H1 (cell line): Measurements from ENCODE around the gene ADAM22. TPM values are rescaled to one million over a fixed set of nuclear protein-coding genes. Genes with fewer than 3 reads are reported as not detected.

ENCODE experiments used
- CTCF ChIA-PET: fragments of 300-600 bp; sonication (Branson Sonifier 250); formaldehyde crosslinking; loops from one replicate; lab custom pipeline; 2021; ENCODE audit not compliant: partially characterized antibody; lab: Charles Lee
- POLR2A ChIA-PET: fragments of 300-600 bp; sonication (Branson Sonifier 250); formaldehyde crosslinking; loops from one replicate; lab custom pipeline; 2021; ENCODE audit warnings: inconsistent platforms; ENCODE audit not compliant: partially characterized antibody; lab: Charles Lee
- DNase-seq, 2 experiments: peaks; one replicate each; pipeline versions ENCODE4 v3.0.0 to v3.0.0-alpha.2; 2010 to 2022; ENCODE audit warnings: low spot score in 2 of 2, low read depth in 1 of 2, mixed read lengths in 1 of 2
- FAIRE-seq: peaks from 2 replicates; lab custom pipeline; 2011; peaks lifted over from hg19 to GRCh38; lab: Jason Lieb, UNC
- H2AFZ ChIP-seq: 2 replicates; pipeline ENCODE4 v1.8.1; 2012; ENCODE audit warnings: low read length, inconsistent platforms
- H2AK5ac ChIP-seq: 2 replicates; pipeline ENCODE4 v1.6.1; 2013; ENCODE audit warnings: low read depth, low read length
- H2BK120ac ChIP-seq: replicated peaks from 2 replicates; pipeline ENCODE3; 2013; ENCODE audit warnings: low read depth, low read length, inconsistent platforms
- H2BK12ac ChIP-seq: 2 replicates; pipeline ENCODE4 v1.6.1; 2013; ENCODE audit warnings: low read depth, low read length
- H2BK15ac ChIP-seq: 2 replicates; pipeline ENCODE4 v1.6.1; 2013; ENCODE audit warnings: low read length
- H2BK20ac ChIP-seq: 2 replicates; pipeline ENCODE4 v1.6.1; 2013; ENCODE audit warnings: low read length
- H2BK5ac ChIP-seq: 2 replicates; pipeline ENCODE4 v1.6.1; 2013; ENCODE audit warnings: low read depth, low read length
- H3K14ac ChIP-seq: 2 replicates; pipeline ENCODE4 v1.6.1; 2013; ENCODE audit warnings: inconsistent platforms; ENCODE audit not compliant: insufficient read length
- H3K18ac ChIP-seq: 2 replicates; pipeline ENCODE4 v1.6.1; 2013; ENCODE audit warnings: low read length; ENCODE audit errors: extremely low read depth
- H3K23ac ChIP-seq: 2 replicates; pipeline ENCODE4 v1.6.1; 2013; ENCODE audit warnings: inconsistent platforms; ENCODE audit not compliant: insufficient read length
- H3K23me2 ChIP-seq: 2 replicates; pipeline ENCODE4 v1.6.1; 2013; ENCODE audit warnings: low read depth, low read length
- H3K27ac ChIP-seq: 2 replicates; pipeline ENCODE4 v1.6.1; 2011; ENCODE audit warnings: low read depth, low read length, inconsistent platforms
- H3K27me3 ChIP-seq, 4 experiments: replicated peaks in 1 of 4; 1 replicate in 1 of 4; 2 replicates in 3 of 4; pipeline versions ENCODE4 v1.6.1 to v1.8.1; 2011 to 2013; ENCODE audit warnings: low read length in 3 of 4, mild to moderate bottlenecking in 3 of 4, inconsistent platforms in 2 of 4, mixed read lengths in 2 of 4, moderate library complexity in 1 of 4; ENCODE audit not compliant: control insufficient read depth in 3 of 4, insufficient read depth in 3 of 4; ENCODE audit errors: extremely low read depth in 1 of 4
- H3K36me3 ChIP-seq, 4 experiments: 2 replicates each; pipeline versions ENCODE4 v1.6.1 to v1.8.1; 2011 to 2013; ENCODE audit warnings: mild to moderate bottlenecking in 4 of 4, low read length in 3 of 4, moderate library complexity in 2 of 4, control low read depth in 1 of 4, inconsistent platforms in 1 of 4; ENCODE audit not compliant: insufficient read depth in 4 of 4, control insufficient read depth in 2 of 4
- H3K4ac ChIP-seq: replicated peaks from 2 replicates; pipeline ENCODE3; 2013; ENCODE audit warnings: low read length, low read depth, mixed read lengths, inconsistent platforms; ENCODE audit not compliant: insufficient read length
- H3K4me1 ChIP-seq, 4 experiments: replicated peaks in 1 of 4; 1 replicate in 1 of 4; 2 replicates in 3 of 4; pipeline versions ENCODE4 v1.6.1 to v1.8.1; 2011 to 2013; ENCODE audit warnings: low read length in 3 of 4, inconsistent platforms in 2 of 4, mixed read lengths in 1 of 4; ENCODE audit not compliant: insufficient read depth in 4 of 4, control insufficient read depth in 3 of 4
- H3K4me2 ChIP-seq, 2 experiments: 2 replicates each; pipeline versions ENCODE4 v1.6.1 to v1.8.1; 2011 to 2013; ENCODE audit warnings: low read depth in 2 of 2, low read length in 2 of 2, control low read depth in 1 of 2, inconsistent platforms in 1 of 2, mild to moderate bottlenecking in 1 of 2; ENCODE audit not compliant: insufficient read depth in 1 of 2
- H3K4me3 ChIP-seq, 4 experiments: fragments of 200-600, 300-600 bp in 1 of 4; sonication (generic), shearing (Covaris generic), sonication (Bioruptor Twin) in 1 of 4; 2 replicates each; pipeline versions ENCODE4 v1.5.1 to v1.8.1; 2011 to 2016; ENCODE audit warnings: low read length in 4 of 4, low read depth in 3 of 4, control low read depth in 2 of 4, inconsistent platforms in 2 of 4, mild to moderate bottlenecking in 2 of 4, mixed read lengths in 1 of 4, moderate library complexity in 1 of 4; ENCODE audit not compliant: insufficient read depth in 2 of 4; ENCODE audit errors: extremely low read depth in 1 of 4
- H3K56ac ChIP-seq: replicated peaks from 2 replicates; pipeline ENCODE3; 2013; ENCODE audit warnings: low read depth, mild to moderate bottlenecking, mixed read lengths, low read length, inconsistent platforms; ENCODE audit not compliant: insufficient read length
- H3K79me1 ChIP-seq: 2 replicates; pipeline ENCODE4 v1.6.1; 2013; ENCODE audit warnings: low read depth, low read length, control low read depth
- H3K79me2 ChIP-seq, 2 experiments: 2 replicates each; pipeline versions ENCODE4 v1.6.1 to v1.8.1; 2012 to 2013; ENCODE audit warnings: low read length in 2 of 2, mild to moderate bottlenecking in 2 of 2, inconsistent platforms in 1 of 2; ENCODE audit not compliant: insufficient read depth in 2 of 2, control insufficient read depth in 1 of 2
- H3K9ac ChIP-seq, 4 experiments: replicated peaks in 1 of 4; 1 replicate in 1 of 4; 2 replicates in 3 of 4; pipeline versions ENCODE4 v1.6.1 to v1.8.1; 2011 to 2013; ENCODE audit warnings: low read depth in 3 of 4, low read length in 3 of 4, control low read depth in 2 of 4, mild to moderate bottlenecking in 2 of 4, moderate library complexity in 2 of 4, inconsistent platforms in 1 of 4; ENCODE audit errors: extremely low read depth in 1 of 4
- H3K9me3 ChIP-seq, 2 experiments: 2 replicates each; pipeline versions ENCODE4 v1.6.1 to v1.8.1; 2012 to 2013; ENCODE audit warnings: mild to moderate bottlenecking in 2 of 2, moderate library complexity in 2 of 2, control low read depth in 1 of 2, inconsistent platforms in 1 of 2, low read depth in 1 of 2, low read length in 1 of 2, mixed read lengths in 1 of 2; ENCODE audit not compliant: insufficient read depth in 2 of 2
- H4K20me1 ChIP-seq, 2 experiments: replicated peaks in 1 of 2; 2 replicates each; pipeline versions ENCODE3 to v1.8.1; 2011 to 2013; ENCODE audit warnings: inconsistent platforms in 2 of 2, low read length in 2 of 2, mild to moderate bottlenecking in 1 of 2; ENCODE audit not compliant: insufficient read depth in 2 of 2, control insufficient read depth in 1 of 2
- H4K5ac ChIP-seq: 2 replicates; pipeline ENCODE4 v1.6.1; 2013; ENCODE audit warnings: low read length, low read depth, mixed read lengths, inconsistent platforms; ENCODE audit not compliant: insufficient read length
- H4K8ac ChIP-seq: 2 replicates; pipeline ENCODE4 v1.8.0; 2013; ENCODE audit warnings: mild to moderate bottlenecking, moderate library complexity, low read length, inconsistent platforms; ENCODE audit not compliant: insufficient read depth; ENCODE audit errors: extremely low read depth
- H4K91ac ChIP-seq: replicated peaks from 2 replicates; pipeline ENCODE3; 2013; ENCODE audit warnings: low read length, mixed read lengths, inconsistent platforms; ENCODE audit not compliant: insufficient read length
- SP1 ChIP-seq: IDR thresholded peaks from 2 replicates; pipeline ENCODE4 v1.6.1; 2011; ENCODE audit warnings: low read depth, low read length
- SRF ChIP-seq: IDR thresholded peaks from 2 replicates; pipeline ENCODE4 v1.6.1; 2011; ENCODE audit warnings: mild to moderate bottlenecking, low read depth, low read length, moderate library complexity
- WGBS, 2 experiments: shearing (Covaris generic) in 1 of 2; methylation state at CpG; one replicate each; pipeline versions ENCODE4 v1.1.6 to v1.1.7; 2013 to 2015; ENCODE audit warnings: low lambda C conversion rate in 2 of 2, mixed read lengths in 2 of 2, inconsistent platforms in 1 of 2, low coverage in 1 of 2, missing lambda C conversion rate in 1 of 2; ENCODE audit not compliant: insufficient replicate concordance in 2 of 2, insufficient coverage in 1 of 2, insufficient read length in 1 of 2; ENCODE audit errors: extremely low coverage in 1 of 2, missing lambda C conversion rate in 1 of 2; 5-methylcytosine and 5-hydroxymethylcytosine counted together
- polyA plus RNA-seq, 7 experiments: library from polyadenylated mRNA; depleted of rRNA in 3 of 7; stranded (reverse) in 5 of 7; unstranded in 2 of 7; fragments of >200 nt in 5 of 7; fragments of 200-250 nt in 2 of 7; gene quantifications; 1 replicate in 5 of 7; 2 replicates in 1 of 7; 4 replicates in 1 of 7; pipeline versions ENCODE4 v1.2.1 to v1.2.3, GENCODE V29; 2011 to 2013; ENCODE audit warnings: missing spikeins in 2 of 7, mixed read lengths in 2 of 7
- total RNA-seq: library from RNA; stranded (reverse); fragmentation: NEBNext Ultra II Directional; extraction: Animal tissue kit (Norgen Biotek cat#: 25700); gene quantifications from 2 replicates; pipeline ENCODE4 v1.2.1, GENCODE V29; 2021

ADAM22 gene
- total and polyA plus RNA-seq, 2 of the 8 experiments (the other 6 are each of a cell fraction or from before 2014, with no cell fraction given), result 4.6 to 21.4 TPM

DNA sequence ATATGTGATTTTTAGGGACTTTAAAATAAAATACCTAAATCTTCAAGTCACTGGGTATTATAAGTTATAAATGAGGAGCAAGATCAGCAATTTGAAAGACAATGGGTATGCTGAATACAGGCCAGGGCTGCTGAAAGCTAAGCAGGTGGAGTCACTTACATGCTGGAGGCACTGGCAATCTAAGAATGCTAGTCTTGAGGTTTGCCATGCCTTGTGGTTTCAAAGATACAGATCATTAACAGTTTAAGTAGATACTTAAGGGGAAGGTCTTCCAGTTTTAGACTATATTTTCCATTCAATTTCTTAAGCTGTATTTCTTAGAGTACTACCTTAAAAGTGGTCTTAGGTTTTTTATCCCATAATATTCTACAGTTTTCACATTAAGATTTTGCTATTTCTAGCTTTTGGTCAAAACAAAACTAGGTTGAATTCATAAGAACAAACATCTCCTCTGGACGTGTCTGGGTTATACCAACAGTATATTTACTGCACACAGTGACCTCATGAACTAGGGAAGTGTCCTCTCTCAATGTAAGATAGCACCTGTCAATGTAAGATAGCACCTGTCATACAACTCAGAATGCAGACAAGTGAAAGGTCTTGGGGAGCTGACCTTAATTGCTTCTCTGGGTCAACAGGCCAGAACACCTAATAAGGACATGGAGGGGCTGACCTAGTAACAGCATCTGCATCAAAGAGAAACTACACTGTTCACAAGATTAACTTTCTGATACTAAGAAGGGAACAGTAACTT, 283.8 kb downstream of the ADAM22 start:
- Histone ChIP-seq H3K36me3 (peaks cover 0 to 16% (median 3%) of the 10 kb centered on the region in 4 experiments; a peak in 4 of 8 replicates), H4K91ac (no peak overlapping the region), H3K79me2 (peaks cover 0 to 28% of the 10 kb centered on the region in 2 experiments; a peak in 2 of 4 replicates), H2BK120ac (no peak overlapping the region), H3K9me3 (no peaks in the 10 kb centered on the region), H4K8ac (no peak overlapping the region), H4K5ac (no peak overlapping the region), H2AK5ac (no peak overlapping the region), H3K4ac (no peak overlapping the region), H3K23ac (no peak overlapping the region), H3K23me2 (peaks cover 10% of the 10 kb centered on the region), H2BK20ac (no peak overlapping the region), H3K27me3 (no peaks in the 10 kb centered on the region), H4K20me1 (peaks cover 3 to 6% of the 10 kb centered on the region in 2 experiments), H3K27ac (no peak overlapping the region), H2AFZ (no peak overlapping the region), H2BK12ac (no peak overlapping the region), H3K14ac (no peak overlapping the region), H3K4me3 (peak overlapping the region in 3 of 4 experiments; percentile 19 to 82 (median 75); a peak in 5 of 8 replicates), H3K4me1 (peaks cover 3 to 21% (median 12%) of the 10 kb centered on the region in 4 experiments), H3K18ac (no peak overlapping the region), H2BK5ac (no peak overlapping the region), H3K56ac (no peak overlapping the region), H3K9ac (no peak overlapping the region), H3K79me1 (no peaks in the 10 kb centered on the region; the same call in 1 of the 2 replicates), H3K4me2 (peak overlapping the region; percentile 84), H2BK15ac (no peak overlapping the region)
- ChIA-PET POLR2A (no interaction called here), CTCF (interaction anchor here (0.5 to 1.6 kb wide), 3 partner anchors 9 to 296 kb away, joined by 3 to 4 read pairs (median 4); no protein-coding TSS in a partner anchor)
- no peak for DNase-seq
- WGBS, 2 experiments, result 19% methylated on average over 1 of the region's 1 CpG; no CpG with 5 or more reads in 1 of the 2 experiments
- FAIRE-seq, result no peak
- TF ChIP-seq SRF (peak; percentile 61; the same call in 1 of the 2 replicates), SP1 (no peak)
